Activated T-cell treated with anti-CD3 and anti-CD28 coated beads for 24 hours (primary cell): ENCODE results near the gene MT1E.
"Not testable (repeated sequence)": the region's sequence is repeated elsewhere in the genome, so short reads cannot be mapped to it uniquely, and the experiment has no call there.

Source experiments
- DNase-seq: peaks from one replicate; pipeline ENCODE4 v3.0.0-alpha.2; 2020; ENCODE audit warnings: low read depth

The MT1E gene

DNA sequence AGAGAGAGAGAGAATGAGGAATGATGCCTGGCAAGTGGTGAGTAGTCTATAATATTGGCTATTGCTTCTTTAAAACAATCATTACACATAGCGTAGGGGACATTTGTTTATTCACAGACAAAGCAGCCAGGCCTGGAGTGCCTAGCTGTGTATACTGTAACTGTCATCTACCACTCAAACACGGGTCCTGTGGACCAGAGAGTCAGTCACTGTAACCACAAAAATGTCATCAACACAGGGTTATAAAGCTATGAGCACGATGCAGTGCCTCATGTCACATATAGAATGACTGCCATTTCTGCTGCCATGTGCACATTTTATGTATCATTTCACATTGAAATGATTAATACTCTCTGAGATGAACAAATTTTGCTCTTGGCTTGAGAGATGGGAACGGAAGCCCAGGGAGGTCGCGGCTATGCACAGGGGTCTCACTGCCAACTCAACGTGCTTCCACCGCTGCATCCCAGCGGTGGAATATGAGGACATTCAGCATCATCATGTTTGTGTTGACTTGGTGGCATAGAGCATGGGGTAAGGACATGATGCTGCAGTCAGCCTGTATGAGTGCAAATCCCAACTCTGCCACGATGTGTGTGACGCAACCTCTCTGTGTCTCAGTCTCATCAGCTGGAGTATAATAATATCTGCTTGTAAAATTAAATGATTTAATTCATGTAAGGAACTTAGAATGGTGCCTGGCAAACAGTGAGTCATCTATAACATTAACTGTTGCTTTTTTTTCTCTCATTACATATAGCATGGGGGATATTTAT lies 47.4 kb downstream of the MT1E start:
- DNase-seq, result no peak

DNA sequence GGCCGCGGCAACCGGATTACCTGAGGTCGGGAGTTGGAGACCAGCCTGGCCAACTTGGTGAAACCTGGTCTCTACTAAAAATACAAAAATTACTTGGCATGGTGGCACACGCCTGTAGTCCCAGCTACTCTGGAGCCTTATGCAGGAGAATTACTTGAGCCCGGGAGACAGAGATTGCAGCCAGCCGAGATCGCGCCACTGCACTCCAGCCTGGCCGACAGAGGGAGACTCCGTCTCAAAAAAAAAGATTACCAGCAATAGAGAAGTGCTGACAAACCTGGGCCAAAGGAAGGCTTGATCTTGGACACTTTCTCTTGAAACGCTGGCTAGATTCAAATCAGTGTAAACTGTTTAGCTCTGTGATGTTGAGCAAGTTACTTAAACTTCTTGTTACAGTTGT lies 48.3 kb downstream of the MT1E start:
- DNase-seq, result no peak

DNA sequence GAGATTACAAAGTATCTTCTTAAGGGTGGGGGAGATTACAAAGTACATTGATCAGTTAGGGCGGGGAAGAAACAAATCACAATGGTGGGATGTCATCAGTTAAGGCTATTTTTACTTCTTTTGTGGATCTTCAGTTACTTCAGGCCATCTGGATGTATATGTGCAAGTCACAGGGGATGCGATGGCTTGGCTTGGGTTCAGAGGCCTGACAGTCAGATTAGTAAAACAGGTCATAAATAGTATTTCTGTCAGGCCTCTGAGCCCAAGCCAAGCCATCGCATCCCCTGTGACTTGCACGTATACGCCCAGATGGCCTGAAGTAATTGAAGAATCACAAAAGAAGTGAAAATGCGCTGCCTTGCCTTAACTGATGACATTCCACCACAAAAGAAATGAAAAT lies 49.0 kb downstream of the MT1E start:
- not testable (repeated sequence) for DNase-seq

DNA sequence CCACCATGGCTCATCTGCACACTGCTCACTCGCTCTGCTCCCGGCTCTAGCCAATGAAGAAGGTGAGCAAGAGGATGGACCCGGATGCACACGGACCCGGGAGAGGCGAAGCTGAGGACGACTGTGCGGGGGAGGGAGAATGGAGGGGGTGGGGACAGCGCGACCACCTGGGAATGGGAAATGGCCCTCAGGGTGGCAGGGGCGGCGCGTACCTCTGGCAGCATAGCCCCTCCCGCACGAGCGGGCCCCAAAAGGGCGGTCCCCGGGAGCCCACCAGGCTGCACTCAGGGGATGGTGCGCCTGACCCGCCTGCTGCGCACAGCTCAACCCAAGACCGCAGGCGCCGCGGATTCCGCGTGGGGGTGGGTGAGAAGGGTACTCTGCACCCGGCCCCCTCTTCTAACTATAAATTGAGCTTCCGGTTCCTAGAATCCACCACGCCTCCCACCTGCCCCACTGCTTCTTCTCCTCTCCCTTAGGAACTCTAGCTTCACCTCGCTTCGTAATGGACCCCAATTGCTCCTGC lies 50.2 kb downstream of the MT1E start:
- DNase-seq, result no peak
